HG03066 (cell line): Measurements from ENCODE around the gene RNF43.

Experiments used
- ATAC-seq: cut with Tn5 transposase; IDR thresholded peaks from one replicate; pipeline ENCODE4 v1.9.1; 2021; ENCODE audit warnings: low read depth; ENCODE audit not compliant: unreplicated experiment

The RNF43 gene

GRCh38 chr17:58417300-58418092 is at the start of gene RNF43:
Gene RNF43, minus strand, starts transcription at chr17:58417534. Its CDS starts 1,957 bp downstream, at chr17:58415577.
- ATAC-seq: peak; percentile 96

- no peak for ATAC-seq
Measured at GRCh38 chr17:58455491-58455890, 38.2 kb upstream of the RNF43 start.

GRCh38 chr17:58452738-58453137 is 35.4 kb upstream of the RNF43 start:
- no peak for ATAC-seq

- peak; percentile 54 for ATAC-seq
Measured at GRCh38 chr17:58447039-58447975, 30.0 kb upstream of the RNF43 start.

GRCh38 chr17:58446086-58446485 is 28.8 kb upstream of the RNF43 start:
- ATAC-seq: no peak

DNA sequence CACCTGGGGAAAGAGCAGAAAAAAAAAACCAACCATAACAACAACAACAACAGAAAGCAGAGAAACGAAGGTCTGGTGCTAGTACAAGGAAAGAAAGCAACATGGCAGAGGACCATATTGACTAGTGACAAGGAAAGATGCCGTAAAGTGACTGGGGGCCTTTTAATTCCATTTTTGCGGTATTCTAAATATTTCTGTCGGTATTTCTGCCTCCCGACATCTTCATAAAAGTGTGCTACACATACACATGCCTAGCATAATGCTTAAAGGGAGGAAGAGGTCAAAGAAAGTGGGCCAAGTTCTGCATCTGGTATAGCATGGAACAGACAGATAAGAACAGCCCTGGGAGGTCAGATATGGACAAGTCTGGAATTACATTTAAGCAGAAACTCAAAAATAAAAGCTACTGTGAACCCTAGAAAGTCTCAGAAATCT is 19.5 kb upstream of the RNF43 start:
- ATAC-seq: no peak

DNA sequence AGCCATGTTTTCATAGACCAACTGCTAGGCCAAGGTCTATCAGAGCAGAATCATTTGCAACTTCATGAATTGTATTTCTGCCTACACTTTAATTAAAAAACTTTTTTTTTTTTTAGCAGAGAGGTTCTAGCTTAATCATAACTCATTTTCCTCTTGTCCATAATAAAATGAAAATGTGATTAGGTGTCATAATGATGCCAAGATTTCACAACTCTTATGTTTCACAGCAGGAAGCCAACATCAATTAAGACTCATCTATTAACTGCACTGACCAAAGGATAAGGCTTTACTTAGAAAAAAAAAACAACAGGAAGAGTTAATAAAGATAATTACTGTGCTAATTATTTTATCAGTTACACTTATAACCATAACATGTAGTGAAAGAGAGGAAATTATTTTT is 18.9 kb upstream of the RNF43 start:
- no peak for ATAC-seq

DNA sequence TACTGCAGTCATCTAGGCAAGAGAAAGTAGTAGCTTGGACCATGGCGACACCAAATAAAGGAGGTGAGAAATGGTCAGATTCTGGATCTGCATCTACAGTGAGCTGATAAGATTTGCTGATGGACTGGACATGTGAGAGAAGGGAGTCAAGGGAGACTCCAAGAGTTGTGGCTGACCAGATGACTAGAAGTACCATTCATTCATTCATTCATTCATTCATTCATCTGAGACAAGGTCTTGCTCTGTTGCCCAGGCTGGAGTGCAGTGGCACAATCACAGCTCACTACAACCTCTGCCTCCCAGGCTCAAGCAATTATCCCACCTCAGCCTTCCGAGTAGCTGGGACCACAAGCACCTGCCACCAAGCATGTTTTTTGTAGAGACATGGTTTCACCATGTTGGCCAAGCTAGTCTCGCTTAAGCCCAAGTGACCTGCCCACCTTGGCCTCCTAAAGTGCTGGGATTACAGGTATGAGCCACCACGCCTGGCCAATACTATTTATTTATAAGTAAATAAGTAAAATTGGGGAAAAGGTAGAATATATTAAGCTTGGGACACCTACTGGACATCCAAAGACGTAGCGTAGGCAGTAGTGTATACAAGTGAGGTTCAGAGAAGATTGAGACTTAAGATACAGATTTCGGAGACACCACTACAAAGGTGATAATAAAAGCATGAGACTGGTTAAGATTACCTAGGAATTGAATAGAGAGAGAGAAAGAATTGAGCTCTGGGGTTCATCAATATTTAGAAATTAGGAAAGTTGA is 15.7 kb upstream of the RNF43 start:
- ATAC-seq: no peak

- ATAC-seq: no peak
Measured at GRCh38 chr17:58427807-58428206, 10.5 kb upstream of the RNF43 start.

DNA sequence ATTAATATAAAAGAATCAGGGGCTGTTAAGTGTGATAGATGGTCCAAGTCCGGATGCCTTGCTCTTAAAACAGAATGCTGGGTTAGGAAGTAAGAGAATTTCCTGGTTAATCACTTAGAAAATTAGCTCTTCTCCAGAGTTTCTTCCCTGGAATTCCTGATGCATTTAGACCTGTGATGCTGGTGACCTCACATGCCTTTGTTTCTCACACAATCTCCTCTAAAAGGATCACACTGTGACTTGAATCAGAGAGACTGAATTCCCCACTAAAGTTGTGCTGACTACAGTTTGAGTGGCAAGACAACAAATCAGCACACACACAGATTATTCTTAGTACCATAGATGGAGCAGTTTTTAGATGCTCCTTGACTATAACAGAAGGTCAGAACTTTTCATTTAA is 4.4 kb upstream of the RNF43 start:
- ATAC-seq: no peak

DNA sequence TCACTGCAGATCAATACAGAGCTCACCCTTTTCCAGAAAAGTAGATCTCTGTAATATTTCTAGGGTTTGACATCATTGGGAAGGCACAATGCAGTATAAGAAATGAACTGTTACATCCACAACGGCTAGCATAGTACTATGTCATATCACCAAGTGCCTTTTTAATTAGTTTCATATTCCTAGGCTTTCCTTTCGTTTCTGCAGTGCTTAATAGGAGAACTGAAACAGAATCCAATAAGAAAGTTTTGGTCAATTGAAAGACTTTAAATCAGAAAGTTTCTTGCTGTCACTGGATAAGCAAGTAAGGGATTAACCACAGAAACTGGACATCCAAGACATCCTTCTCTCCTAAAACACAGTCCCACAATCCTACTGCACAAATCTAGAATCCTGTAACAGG is 3.5 kb upstream of the RNF43 start:
- ATAC-seq: no peak

GRCh38 chr17:58416937-58417299 is 416 bp downstream of the RNF43 start:
- no peak for ATAC-seq

GRCh38 chr17:58416396-58416795 is 938 bp downstream of the RNF43 start:
- ATAC-seq: no peak

- no peak for ATAC-seq
Measured at GRCh38 chr17:58415371-58416055, 1.8 kb downstream of the RNF43 start.

GRCh38 chr17:58414596-58414997 is 2.7 kb downstream of the RNF43 start:
- ATAC-seq: no peak

GRCh38 chr17:58413684-58414083 is 3.6 kb downstream of the RNF43 start:
- no peak for ATAC-seq

GRCh38 chr17:58412961-58413586 is 4.3 kb downstream of the RNF43 start:
- no peak for ATAC-seq

GRCh38 chr17:58412064-58412703 is 5.2 kb downstream of the RNF43 start:
- no peak for ATAC-seq

DNA sequence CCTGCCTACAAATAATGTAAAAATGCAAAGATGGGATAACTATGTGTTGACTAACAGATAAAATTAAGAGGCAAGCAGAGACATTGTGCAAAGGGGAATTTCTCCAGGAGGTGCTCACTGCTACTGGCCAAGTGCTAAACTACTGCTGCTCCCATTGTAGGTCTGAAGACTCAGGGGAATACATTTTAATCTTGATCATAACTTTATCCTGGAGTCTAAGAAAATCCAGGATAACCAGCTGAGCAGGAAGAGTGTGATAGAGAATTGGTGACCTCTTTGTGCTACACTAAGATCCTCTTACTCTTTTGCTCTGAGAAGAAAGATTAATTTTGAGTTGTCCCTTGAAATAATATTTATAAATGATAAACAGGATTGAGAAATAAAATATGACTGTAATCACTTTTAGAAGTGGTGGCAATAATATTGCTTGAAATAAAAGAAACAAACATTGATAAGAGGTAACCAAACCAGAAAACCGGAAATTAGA is 5.9 kb downstream of the RNF43 start:
- no peak for ATAC-seq
